Left kidney (tissue), 2 donors: ENCODE results near the gene BRIP1. TPM values are rescaled to one million over a fixed set of nuclear protein-coding genes. Genes with fewer than 3 reads are reported as not detected.
"Not testable (repeated sequence)": the region's sequence is repeated elsewhere in the genome, so short reads cannot be mapped to it uniquely, and the experiment has no call there.

ENCODE experiments used
- DNase-seq: peaks from one replicate; pipeline ENCODE4 v3.0.0-alpha.2; 2013
- polyA plus RNA-seq: library from polyadenylated mRNA; unstranded; fragments of 120-200 nt; gene quantifications from one replicate; pipeline ENCODE4 v1.2.1, GENCODE V29; 2013; ENCODE audit not compliant: insufficient read length

The BRIP1 gene
- polyA plus RNA-seq, 1 donor = 18.4 TPM

DNA sequence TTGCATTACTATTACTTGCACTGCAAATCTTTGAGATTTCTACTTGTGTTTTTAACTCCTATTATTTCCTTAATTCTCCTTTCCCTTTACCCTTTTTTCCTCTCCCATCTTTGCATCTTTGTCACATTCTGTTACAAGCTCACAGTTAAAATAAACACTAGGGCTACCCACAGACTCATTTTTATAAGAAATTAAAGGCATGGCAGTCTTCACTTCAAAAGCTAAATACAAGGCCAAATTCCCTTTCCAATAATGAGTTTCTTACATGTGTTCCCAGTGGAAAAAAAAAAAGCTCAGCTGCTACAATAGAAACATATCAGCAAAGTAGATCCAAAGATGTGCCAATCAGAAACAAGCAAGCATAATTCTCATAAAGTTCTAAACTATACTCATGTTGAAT, 3.7 kb upstream of the BRIP1 start:
- no peak for DNase-seq

- no peak for DNase-seq
These were observed 436 bp upstream of the BRIP1 start for GRCh38 chr17:61863801-61864126.

DNA sequence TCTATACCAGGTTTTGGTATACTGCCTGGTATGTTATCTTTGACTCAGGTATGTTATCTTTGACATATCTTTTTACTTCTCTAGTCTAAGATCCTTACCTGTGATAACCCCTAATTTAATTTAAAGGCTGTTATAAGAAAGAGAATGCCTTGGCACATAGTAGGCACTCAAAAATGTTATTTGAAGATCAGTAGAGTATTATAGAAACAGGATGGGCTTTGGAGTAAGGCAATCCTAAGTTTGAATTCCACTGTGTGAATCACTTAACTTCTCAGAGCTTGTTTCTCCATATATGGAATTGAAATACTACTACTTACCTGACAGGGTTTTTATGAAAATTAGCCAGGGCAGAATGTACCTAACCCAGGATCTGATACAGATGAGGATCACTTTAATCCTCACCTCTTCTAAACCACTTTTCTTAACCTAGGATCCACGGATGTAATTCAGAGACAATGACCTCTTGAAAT, 1.2 kb downstream of the BRIP1 start:
- DNase-seq = no peak

- not testable (repeated sequence) for DNase-seq
These were observed 2.9 kb downstream of the BRIP1 start for GRCh38 chr17:61860397-61860796.

- DNase-seq = no peak
These were observed 7.3 kb downstream of the BRIP1 start for GRCh38 chr17:61856035-61856434.

DNA sequence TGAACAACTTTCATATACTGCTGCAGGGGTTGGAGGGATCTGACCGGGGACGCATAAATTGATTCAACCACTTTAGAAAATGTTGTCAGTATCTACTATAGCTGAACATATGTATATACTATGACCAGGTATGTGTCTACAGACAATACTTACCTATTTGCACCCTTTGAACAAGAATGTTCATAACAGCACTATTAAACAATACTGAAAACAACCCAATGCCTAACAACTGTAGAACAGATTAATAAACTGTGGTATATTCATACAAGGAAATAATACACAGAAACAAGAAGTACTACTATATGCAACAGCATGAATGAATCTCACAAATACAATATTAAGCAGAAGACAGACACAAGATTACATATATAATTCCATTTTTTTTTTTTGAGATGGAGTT, 10.5 kb downstream of the BRIP1 start:
- DNase-seq = no peak

GRCh38 chr17:61849674-61850073, 13.7 kb downstream of the BRIP1 start:
- peak; percentile 38 for DNase-seq

DNA sequence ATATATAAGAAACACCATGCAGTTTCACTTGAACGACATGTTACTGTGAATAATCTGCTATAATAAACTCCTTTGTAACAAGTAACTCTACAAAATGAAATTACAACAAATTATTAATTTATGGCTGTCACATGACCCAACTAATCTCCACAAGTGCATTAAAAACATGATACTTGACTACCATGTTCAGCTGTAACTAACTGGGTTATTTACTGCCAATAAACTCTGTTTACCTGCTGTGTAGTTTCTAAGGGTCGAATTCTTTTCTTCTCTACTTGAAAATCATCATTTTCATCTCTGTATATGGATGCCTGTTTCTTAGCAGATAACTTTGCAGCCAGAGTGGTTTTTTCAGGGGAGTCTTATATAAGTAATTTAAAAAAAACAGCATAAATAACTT, 14.4 kb downstream of the BRIP1 start:
- DNase-seq = no peak

- no peak for DNase-seq
These were observed 15.1 kb downstream of the BRIP1 start for GRCh38 chr17:61848247-61848646.

DNA sequence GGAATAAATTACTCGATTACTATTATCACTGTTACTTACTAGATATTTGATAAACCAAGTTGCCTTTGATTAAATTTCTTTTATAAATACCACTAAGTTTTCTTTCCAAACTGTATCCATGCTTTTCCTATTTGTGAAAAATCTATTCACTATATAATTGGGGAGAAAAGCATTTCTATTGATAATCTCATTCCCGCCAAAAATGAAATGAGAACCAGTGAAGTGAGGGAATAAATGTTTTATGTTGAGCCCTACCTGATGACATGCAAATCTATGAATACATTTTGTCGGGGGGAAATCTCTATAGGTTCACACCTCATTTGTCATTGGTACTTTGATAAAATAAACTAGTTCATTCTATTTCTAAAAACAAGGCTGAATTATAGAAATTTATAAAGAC, 15.7 kb downstream of the BRIP1 start:
- DNase-seq = no peak

DNA sequence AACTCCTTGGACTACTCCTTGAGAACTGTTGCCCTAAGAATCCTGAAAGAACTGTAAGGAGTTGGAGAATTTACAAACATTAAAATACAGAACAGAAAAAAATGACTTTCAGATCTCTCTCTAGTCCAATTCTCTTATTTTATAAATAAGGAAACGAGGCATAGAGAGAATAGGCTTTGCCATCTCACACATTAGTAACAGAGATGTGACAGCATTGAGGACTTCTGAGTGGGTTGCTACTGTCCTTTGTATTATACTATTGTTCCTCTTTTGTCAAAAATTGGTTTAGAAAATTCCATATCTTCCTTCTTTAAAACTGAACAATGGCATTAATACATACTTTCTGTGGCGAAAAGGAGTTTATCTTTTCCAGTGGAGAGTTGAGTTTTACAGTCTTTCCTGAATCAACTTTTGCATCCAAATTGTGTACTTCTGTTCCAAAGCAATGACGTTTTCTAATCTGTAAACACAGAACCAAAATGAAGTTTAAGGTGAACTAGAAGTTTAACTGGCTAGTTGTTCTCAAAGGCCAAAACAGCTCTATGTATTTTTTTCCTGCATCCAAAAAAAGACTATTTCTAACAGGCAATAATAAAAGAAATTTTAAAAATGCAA, 16.5 kb downstream of the BRIP1 start:
- no peak for DNase-seq

DNA sequence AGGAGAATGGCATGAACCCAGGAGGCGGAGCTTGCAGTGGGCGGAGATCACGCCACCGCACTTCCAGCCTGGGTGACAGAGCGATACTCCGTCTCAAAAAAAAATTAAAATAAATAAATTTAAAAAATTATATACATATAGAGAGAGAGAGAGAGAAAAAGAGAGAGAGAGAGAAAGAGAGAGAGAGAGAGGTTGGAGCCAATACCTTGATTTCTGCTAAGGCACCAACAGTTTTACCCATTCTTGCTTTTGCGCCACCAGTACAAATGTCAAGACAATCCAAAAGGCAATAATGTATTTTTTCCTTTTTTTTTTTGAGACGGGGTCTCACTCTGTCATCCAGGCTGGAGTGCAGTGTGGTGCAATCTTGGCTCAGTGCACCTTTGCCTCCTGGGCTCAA, 17.2 kb downstream of the BRIP1 start:
- DNase-seq = no peak

DNA sequence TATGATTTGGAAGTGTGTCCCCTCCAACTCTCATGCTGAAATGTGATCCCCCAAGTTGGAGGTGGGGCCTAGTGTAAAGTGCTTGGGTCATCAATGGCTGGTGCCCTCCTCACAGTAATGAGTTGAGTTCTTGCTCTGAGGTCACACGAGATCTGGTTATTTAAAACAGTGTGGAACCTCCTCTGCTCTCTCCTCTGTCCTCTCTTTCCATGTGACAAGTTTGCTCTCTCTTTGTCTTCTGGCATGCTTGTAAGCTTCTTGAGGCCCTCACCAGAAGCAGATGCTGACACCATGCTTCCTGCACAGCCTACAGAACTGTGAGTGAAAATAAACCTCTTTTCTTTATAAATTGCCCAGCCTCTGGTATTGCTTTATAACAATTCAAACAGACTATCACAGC, 19.9 kb downstream of the BRIP1 start:
- DNase-seq = no peak

DNA sequence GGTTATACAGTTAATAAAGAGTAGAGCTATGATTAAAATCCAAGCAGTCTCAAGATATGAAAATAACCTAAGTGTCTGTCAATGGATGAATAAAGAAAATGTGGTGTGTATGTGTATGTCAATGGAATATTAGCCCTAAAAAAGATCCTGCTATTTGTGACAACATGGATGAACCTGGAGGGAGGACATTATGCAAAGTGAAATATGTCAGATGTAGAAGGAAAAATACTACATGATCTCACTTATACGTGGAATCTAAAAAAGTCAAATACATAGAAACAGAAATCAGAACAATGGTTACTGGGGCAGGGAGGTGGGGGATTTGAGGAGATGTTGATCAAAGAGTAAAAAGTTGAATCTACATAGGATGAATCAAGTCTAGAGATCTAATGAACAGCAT, 20.4 kb downstream of the BRIP1 start:
- no peak for DNase-seq

DNA sequence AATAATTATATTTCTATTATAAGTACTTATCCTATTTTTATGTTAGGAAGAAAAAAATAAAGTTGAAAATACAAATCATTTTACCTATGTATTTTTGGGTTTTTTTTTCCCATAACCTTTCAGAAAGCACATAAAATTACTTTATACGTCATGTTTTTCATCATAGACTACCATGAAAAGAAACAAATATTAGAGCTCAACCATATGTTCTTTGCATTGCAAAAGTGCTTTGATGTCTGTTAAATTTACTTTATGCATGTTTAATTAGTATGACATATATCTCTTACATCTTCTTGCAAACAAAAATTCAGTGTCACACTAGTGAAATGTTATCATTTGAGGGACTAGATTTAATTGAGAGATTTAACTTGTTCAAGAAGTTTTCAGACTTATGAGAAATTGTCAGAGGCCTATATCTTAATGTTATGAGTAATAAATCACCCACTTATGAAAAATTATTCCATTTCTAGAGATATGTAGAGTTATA, 24.0 kb downstream of the BRIP1 start:
- no peak for DNase-seq

DNA sequence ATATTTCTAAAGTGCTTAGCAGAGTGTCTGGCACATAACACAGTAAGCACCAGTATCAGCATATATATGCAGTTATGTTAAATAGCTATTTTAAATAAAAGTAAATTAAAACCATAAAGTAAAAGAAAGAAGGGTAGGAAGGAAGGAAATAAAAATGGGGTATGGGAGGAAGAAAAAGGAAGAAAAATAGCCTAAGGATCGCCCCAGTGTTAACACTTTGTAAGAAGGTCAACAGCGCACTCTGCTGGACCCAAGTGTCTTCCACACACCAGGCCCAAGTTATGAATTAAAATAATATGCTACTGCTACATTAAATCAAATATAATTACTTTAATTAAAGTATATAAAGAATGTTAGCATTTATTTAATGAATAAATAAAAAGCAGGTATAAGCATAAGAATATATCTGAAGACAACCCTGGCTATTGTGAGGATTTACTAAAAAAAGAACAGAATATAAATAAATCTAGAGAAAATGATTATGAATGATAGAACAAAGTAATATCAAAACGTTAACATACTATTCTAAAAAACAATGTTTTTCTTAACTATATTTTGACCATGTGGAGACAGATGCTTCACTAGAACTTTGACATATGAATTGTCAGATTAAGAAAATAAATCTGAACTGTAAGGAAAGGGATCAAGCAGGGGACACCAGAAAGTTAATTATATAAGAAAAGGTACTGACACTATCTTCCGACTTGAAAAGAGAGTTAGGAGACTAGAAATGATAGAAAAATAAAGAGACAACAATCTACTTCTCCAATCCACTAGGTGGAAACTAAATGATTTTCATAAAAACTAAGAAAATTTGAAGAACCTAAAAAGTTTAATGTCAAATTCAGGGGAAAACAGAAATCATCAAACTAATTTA, 25.9 kb downstream of the BRIP1 start:
- DNase-seq = peak; percentile 60

- DNase-seq = no peak
These were observed 26.8 kb downstream of the BRIP1 start for GRCh38 chr17:61836266-61837174.

- no peak for DNase-seq
These were observed 27.7 kb downstream of the BRIP1 start for GRCh38 chr17:61835606-61836005.

DNA sequence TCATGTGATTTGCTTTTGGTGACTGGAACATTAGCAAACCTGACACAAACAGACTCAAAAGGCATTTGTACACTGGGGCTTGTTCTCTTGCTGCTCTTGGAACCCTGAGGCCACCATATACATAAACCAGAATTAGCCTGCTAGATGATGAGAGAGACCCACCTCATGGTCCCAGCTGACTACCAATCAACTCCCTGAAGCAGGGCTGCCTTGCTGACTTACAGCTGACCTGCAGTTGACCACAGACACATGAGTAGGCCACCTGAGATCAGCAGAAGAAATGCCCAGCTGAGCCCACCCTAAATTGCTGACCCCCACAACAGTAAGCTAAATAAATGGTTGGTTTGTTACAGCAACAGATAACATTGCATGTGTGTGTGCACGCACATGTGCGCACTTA, 28.7 kb downstream of the BRIP1 start:
- DNase-seq = no peak

DNA sequence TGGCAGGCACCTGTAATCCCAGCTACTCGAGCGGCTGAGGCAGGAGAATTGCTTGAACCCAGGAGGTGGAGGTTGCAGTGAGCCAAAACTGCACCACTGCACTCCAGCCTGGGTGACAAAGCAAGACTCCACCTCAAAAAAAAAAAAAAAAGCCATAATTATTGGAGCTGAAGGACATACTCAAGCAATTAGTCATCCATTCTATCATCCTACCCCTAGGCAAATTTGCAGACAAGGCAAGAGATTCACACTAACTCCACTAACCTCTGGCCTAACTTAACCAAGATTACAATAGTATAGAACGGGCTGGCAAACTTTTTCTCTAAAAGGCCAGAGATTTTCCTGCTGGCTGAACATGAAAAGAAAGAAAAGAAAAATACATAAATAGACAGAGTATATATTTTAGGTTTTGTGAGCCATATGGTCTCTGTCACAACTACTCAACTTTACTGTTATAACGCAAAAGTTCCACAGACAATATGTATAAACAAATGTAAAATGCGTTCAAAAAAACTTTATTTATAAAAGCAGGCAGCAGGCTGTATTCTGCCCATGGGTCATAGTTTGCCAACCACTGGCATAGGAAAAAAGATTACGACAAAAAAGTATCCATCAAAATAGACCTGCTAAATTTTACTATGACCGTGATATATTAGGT, 29.7 kb downstream of the BRIP1 start:
- DNase-seq = no peak

- DNase-seq = no peak
These were observed 30.9 kb downstream of the BRIP1 start for GRCh38 chr17:61832463-61832862.

- no peak for DNase-seq
These were observed 32.2 kb downstream of the BRIP1 start for GRCh38 chr17:61831099-61831498.
